Mucosa of rectum (tissue), 2 donors: Measurements from ENCODE around the gene ACOT4.
"Not testable (repeated sequence)": the region's sequence is repeated elsewhere in the genome, so short reads cannot be mapped to it uniquely, and the experiment has no call there.

ENCODE experiments used
- H3K27ac ChIP-seq, 2 donors: one replicate each; pipeline ENCODE4 v1.7.0; 2013; ENCODE audit warnings: inconsistent platforms in 2 of 2, low read depth in 2 of 2, low read length in 2 of 2
- H3K27me3 ChIP-seq, 2 donors: one replicate each; pipeline ENCODE4 v1.7.0; 2013; ENCODE audit warnings: low read length in 2 of 2; ENCODE audit not compliant: control insufficient read depth in 2 of 2, insufficient read depth in 2 of 2
- H3K36me3 ChIP-seq, 2 donors: one replicate each; pipeline ENCODE4 v1.7.0; 2013; ENCODE audit warnings: low read length in 2 of 2; ENCODE audit not compliant: control insufficient read depth in 2 of 2, insufficient read depth in 2 of 2
- H3K4me1 ChIP-seq, 2 donors: one replicate each; pipeline ENCODE4 v1.7.0; 2013; ENCODE audit warnings: low read length in 2 of 2, mild to moderate bottlenecking in 1 of 2; ENCODE audit not compliant: control insufficient read depth in 2 of 2, insufficient read depth in 2 of 2
- H3K4me3 ChIP-seq, 2 donors: one replicate each; pipeline ENCODE4 v1.7.0; 2013; ENCODE audit warnings: low read length in 2 of 2
- H3K9ac ChIP-seq, 2 donors: one replicate each; pipeline ENCODE4 v1.7.0; 2013; ENCODE audit warnings: low read length in 2 of 2, low read depth in 1 of 2, mild to moderate bottlenecking in 1 of 2
- H3K9me3 ChIP-seq, 2 donors: one replicate each; pipeline ENCODE4 v1.7.0; 2013; ENCODE audit warnings: low read length in 2 of 2; ENCODE audit not compliant: control insufficient read depth in 2 of 2
- donor health status: healthy.
- donor health status: Normal muscosa, but diverticular disease.

The ACOT4 gene

DNA sequence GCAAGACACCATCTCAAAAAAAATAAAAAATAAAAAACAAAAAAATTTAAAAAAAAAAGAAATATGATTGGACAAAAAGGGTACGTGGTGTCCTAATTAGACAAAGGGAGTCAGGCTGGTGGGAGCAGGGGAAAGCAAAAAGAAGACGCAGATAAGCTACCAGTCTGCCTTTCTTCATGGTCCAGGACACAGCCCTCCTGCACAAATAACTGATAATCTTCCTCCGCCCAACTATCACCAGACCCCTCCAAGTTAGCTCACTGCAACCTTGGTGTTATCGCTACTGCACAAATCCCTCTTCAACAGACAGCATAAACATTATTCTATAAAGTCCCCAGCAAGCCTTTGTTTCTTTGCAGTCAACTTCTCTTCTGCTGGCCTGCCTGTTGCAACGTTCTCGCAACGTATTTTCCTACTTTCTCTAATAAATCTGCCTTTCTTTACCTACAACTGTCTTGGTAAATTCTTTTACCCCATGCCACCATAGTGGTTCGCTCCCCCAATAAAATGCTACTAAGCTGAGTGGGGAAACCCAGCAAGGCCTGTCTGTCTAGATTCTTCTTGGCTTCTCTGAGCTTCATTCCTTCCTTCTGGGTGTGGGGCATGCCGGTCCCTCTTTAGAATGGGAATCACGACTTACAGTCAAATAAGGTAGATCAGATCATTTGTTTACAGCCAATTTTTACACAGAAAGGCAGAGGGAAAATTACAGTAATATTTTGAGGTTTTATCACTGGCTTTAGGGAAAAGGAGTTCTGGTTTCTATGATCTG is 38.5 kb downstream of the ACOT4 start:
- Histone ChIP-seq H3K36me3 (no peaks in the 10 kb centered on the region), H3K4me1 (peaks cover 7 to 8% of the 10 kb centered on the region in 2 donors), H3K4me3 (no peak overlapping the region), H3K27ac (no peak overlapping the region), H3K9ac (no peak overlapping the region), H3K27me3 (no peaks in the 10 kb centered on the region), H3K9me3 (no peaks in the 10 kb centered on the region)

DNA sequence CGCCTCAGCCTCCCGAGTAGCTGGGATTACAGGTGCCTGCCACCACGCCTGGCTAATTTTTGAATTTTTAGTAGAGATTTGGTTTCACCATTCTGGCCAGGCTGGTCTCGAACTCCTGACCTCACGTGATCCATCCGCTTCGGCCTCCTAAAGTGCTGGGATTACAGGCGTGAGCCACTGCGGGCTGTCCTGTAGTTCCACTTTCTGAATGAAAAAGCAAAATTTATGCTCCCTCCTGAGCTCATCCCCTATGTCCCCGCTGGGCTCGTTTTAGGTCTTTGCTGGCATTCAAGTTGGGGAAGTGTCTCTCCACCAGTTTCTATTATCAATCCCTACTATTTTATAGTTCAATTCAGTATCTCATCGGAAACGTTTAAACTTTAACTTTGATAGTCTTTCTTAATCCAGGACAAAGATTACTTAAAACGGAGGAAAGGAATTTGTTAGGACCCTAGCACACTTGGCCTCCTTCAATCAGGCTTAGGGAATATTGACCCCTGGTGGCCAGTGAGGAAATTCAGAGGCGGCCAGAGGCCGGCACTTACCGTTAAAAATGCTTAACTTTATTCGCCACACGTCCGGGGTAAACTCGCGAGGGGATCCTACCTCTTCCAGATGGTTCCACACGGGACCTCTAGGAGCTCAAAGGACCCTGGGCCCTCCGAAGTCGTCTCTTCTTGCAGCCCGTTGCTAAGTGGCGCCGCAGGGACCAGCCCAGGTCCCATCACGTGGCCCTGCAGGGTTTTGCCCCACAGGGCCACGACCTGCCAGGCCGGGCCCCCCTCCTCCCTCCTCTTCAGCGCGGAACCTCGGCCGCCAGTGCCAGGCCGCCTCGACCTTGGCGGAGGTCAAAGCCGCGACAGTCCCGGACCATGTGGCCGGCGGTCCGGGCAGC is 41.7 kb downstream of the ACOT4 start:
- Histone ChIP-seq H3K4me3 (peak overlapping the region; percentile 69 to 76), H3K27ac (peak overlapping the region in 1 of 2 donors; percentile 16), H3K36me3 (no peaks in the 10 kb centered on the region), H3K9me3 (no peaks in the 10 kb centered on the region), H3K27me3 (no peaks in the 10 kb centered on the region), H3K4me1 (peaks cover 7 to 8% of the 10 kb centered on the region in 2 donors), H3K9ac (peak overlapping the region; percentile 47 to 71)

DNA sequence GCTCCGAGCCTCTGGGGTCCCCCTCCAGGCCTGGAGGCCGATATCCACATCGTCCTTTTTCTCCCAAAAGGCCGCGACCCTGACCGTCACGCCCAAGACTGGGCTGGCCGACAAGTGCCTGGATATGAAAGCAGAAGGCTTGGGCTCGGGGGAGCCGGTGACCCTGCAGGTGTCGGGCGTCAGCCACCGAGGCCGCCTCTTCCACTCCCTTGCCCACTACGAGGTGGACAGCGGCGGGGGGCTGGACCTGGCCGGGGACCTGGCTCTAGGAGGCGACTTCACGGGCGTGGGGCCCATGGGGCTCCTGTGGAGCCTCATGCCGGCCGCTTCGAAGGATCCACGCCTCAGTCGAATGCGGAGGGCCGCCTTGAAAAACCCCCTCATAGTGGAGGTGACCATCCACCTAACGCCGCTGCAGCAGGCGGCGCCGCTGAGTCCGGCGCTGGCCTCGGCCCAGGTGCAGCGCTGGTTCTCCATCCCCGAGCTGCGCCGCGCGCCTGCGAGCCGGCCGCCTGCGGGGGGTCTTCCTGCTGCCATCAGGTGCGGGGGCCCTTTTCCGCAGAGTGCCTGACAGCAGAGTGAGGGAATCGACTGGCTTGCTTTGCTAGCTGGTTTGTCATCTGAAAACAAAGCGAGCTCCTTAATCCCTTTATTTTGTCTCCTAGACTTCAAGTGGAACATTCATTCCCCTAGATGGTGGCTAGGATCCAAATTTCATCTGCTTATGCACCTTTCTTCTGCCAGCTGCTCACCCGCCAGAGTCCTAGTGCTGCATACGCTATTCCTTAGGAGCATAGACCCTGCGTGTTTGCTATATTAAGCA is 42.5 kb downstream of the ACOT4 start:
- H3K9ac ChIP-seq, result peak overlapping the region; percentile 47 to 71
- H3K27me3 ChIP-seq, result no peaks in the 10 kb centered on the region
- H3K27ac ChIP-seq, result peak overlapping the region in 1 of 2 donors; percentile 16
- peak overlapping the region; percentile 69 to 76 for H3K4me3 ChIP-seq
- H3K9me3 ChIP-seq, result no peaks in the 10 kb centered on the region
- peaks cover 7 to 8% of the 10 kb centered on the region in 2 donors for H3K4me1 ChIP-seq
- no peaks in the 10 kb centered on the region for H3K36me3 ChIP-seq

DNA sequence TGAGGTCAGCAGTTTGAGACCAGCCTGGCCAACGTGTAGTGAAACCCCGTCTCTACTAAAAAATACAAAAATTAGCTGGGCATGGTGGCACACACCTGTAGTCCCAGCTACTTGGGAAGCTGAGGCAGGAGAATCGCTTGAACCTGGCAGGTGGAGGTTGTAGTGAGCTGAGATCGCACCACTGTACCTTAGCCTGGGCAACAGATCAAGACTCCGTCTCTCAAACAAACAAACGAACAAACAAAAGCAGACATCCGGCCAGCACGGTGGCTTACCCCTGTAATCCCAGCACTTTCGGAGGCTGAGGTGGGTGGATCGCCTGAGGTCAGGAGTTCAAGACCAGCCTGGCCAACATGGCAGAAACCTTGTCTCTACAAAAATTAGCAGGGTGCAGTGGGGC is 44.7 kb downstream of the ACOT4 start:
- not testable (repeated sequence) for H3K4me1 ChIP-seq, H3K27me3 ChIP-seq, H3K27ac ChIP-seq, H3K9me3 ChIP-seq, H3K9ac ChIP-seq, H3K4me3 ChIP-seq, H3K36me3 ChIP-seq

DNA sequence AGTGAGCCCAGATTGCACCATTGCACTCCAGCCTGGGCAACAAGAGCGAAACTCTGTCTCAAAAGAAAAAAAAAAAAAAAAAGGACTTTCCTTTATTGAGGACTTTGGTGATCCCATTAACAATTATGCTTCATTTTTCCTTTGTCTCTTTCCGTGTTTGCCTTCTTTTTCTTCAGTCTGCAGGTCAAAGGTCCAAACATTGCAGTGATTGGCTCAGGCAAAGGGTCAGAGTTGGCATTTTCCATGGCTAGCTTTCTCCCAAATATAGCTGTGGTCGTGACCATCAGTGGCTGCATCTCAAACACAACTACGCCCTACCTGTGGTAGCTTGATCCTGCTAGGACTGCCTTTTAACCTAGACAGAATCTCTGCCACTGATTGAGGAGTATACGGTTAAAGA is 46.2 kb downstream of the ACOT4 start:
- Histone ChIP-seq H3K4me1 (peaks cover 7 to 8% of the 10 kb centered on the region in 2 donors), H3K4me3 (no peak overlapping the region), H3K27ac (no peak overlapping the region), H3K27me3 (no peaks in the 10 kb centered on the region), H3K9me3 (no peaks in the 10 kb centered on the region), H3K36me3 (no peaks in the 10 kb centered on the region), H3K9ac (no peak overlapping the region)

DNA sequence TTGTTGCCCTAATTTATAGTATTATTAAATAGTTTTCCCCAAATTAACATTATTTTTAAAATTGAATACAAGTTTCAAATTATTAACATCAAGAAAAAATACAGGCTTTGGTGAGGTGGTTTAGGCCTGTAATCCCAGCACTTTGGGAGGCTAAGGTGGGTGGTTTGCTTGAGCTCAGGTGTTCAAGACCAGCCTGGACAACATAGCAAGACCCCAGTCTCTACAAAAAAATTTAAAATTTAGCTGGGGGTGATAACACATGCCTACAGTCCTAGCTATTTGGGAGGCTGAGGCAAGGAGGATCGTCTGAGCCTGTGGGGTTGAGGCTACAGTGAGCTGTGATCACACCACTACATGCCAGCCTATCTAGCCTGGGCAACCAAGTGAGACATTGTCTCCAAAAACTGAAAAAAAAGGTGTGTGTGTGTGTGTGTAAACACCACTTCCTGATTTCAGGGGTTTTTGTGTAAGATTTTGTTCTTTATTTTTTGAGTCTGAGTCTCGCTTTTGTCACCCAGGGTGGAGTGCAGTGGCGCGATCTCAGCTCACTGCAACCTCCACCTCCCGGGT is 49.2 kb downstream of the ACOT4 start:
- no peaks in the 10 kb centered on the region for H3K27me3 ChIP-seq
- no peaks in the 10 kb centered on the region for H3K36me3 ChIP-seq
- H3K4me3 ChIP-seq, result no peak overlapping the region
- no peaks in the 10 kb centered on the region for H3K9me3 ChIP-seq
- no peak overlapping the region for H3K9ac ChIP-seq
- peaks cover 10 to 11% of the 10 kb centered on the region in 2 donors for H3K4me1 ChIP-seq
- no peak overlapping the region for H3K27ac ChIP-seq

DNA sequence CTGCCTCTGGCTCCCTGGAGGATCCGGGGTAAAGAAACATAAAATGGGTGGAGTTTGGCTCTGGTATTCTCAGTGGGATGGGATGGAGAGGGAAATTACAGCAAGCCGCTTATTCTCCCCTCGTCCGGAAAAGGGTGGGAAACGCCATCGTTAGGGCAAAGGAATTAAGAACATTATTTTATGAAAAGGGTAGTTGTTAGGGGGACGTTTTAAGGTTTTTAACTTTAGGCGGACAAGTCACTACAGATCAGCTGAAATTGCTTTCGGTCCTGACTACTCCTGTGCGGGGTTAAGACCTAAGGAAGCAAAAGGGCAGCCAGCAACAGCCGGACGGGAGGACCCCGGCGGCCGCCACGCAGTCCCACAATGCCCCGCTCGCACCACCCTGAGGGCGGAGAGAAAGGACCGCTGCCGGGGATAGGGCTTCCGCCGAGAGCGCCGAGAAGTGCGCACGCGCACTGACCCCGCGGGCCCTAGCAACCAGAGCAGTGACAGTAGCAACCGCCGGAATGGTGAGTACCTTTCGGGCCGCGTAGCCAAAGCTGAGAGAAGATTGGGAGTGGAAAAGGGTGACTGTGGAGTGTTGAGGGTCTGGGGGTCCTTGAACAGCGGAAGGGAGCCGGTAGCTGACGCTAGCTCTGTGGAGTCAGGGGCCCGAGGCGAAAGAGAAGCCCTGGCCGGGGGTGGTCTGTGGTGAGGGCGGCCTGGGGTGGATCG is 53.0 kb downstream of the ACOT4 start, which contains the start of gene DNAL1:
Gene DNAL1, plus strand, starts transcription at position 456 of the 717 bp plus-strand sequence. Its CDS starts 54 bp downstream, at position 510.
- Histone ChIP-seq H3K4me3 (peak within 1 kb of the TSS; percentile 88 to 99), H3K9me3 (no peaks in the 10 kb centered on the region), H3K27me3 (no peaks in the 10 kb centered on the region), H3K27ac (peak within 1 kb of the TSS; percentile 75 to 77), H3K4me1 (peaks cover 12 to 18% of the 10 kb centered on the region in 2 donors), H3K9ac (peak within 1 kb of the TSS; percentile 82 to 85), H3K36me3 (no peaks in the 10 kb centered on the region)

DNA sequence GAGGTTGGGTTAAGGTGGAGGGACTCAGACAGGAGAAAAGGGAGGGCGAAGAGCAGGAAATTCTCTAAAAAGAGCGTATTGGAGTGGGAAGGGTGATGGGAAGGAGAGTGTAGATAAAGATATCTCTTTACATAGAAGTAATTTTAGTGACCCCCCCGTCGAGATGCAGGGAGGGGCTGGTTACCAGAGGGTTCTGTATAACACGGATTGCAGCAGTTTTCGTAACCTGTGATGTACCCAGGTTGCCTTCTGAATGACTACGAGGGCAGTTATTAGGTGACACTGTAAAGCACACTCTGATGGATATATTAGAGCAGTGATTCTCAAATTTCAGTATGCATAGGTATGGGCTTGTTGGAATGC is 53.6 kb downstream of the ACOT4 start:
- Histone ChIP-seq H3K36me3 (no peaks in the 10 kb centered on the region), H3K27ac (peak overlapping the region; percentile 75 to 77), H3K4me1 (peaks cover 12 to 18% of the 10 kb centered on the region in 2 donors), H3K9me3 (no peaks in the 10 kb centered on the region), H3K4me3 (peak overlapping the region; percentile 88 to 99), H3K27me3 (no peaks in the 10 kb centered on the region), H3K9ac (peak overlapping the region; percentile 82 to 85)
